ENCODE data around the gene MLLT6. TPM values are rescaled to one million over a fixed set of nuclear protein-coding genes. Genes with fewer than 3 reads are reported as not detected.
A peak's percentile ranks its signal among the peaks of the same experiment; 100 is the strongest.

MLLT6 gene
- total and polyA plus RNA-seq, 2 of the 4 experiments (the other 2 are of a cell fraction): 7.2 to 21.2 TPM

DNA sequence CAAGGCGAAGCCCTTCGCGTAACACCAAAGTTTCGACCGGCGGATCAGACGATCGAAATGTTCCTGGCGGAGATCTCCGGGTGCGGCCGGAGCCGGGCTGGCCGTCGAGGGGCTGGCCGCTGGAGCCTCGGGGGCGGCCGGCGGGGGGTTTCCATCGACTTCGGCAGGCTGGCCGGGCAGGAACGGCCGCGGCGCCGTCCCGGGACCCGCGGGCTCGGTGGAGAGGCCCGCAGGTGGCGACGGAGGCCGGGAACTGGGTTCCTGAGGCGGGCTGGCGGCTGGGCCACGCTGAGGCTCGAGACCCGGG lies 31.4 kb upstream of the MLLT6 start:
- POLR2A ChIA-PET (ENCODE audit: unreplicated experiment): no interaction called here
- H2BK20ac ChIP-seq (ENCODE audit: low read depth, low read length): no peak overlapping the region
- no peaks in the 10 kb centered on the region for H3K36me3 ChIP-seq (ENCODE audit: control insufficient read depth, insufficient read depth, low read length)
- H3K4ac ChIP-seq (ENCODE audit: low read depth, low read length): no peak overlapping the region
- no peak for TF ChIP-seq FOS (IDR thresholded peaks at IDR 0.05; ENCODE audit: low read depth, low read length)
- TF ChIP-seq MAZ (IDR thresholded peaks at IDR 0.05; ENCODE audit: borderline replicate concordance, low read depth, low read length): no peak
- no peak for TF ChIP-seq MAFK (IDR thresholded peaks at IDR 0.05; ENCODE audit: low read depth, low read length)
- no peak for TF ChIP-seq NFE2L2 (IDR thresholded peaks at IDR 0.05; ENCODE audit: low read depth, low read length)
- no peak for TF ChIP-seq RFX5 (IDR thresholded peaks at IDR 0.05; ENCODE audit: low read depth, low read length)
- TF ChIP-seq MXI1 (IDR thresholded peaks at IDR 0.05; ENCODE audit: borderline replicate concordance, low read depth, low read length): no peak
- H2BK5ac ChIP-seq (ENCODE audit: low read depth, low read length, poor library complexity, severe bottlenecking): no peak overlapping the region
- H2AK9ac ChIP-seq (replicated peaks; ENCODE audit: low read depth, low read length, poor library complexity): no peak overlapping the region
- H4K8ac ChIP-seq (ENCODE audit: low read depth in 2 of 2, low read length in 2 of 2): no peak overlapping the region
- WGBS, 2 experiments (ENCODE audit: extremely low coverage in 2 of 2, insufficient read length in 1 of 2): 3% methylated on average over 33 of the region's 41 CpGs; no CpG with 5 or more reads in 1 of the 2 experiments
- H4K5ac ChIP-seq (ENCODE audit: low read depth, low read length): no peak overlapping the region
- no peak overlapping the region for H2BK120ac ChIP-seq (ENCODE audit: low read depth, low read length)
- BruUV-seq (replicated peaks): no TSS peak
- peak overlapping the region; percentile 48; the same call in 1 of the 2 replicates for H3K4me2 ChIP-seq (ENCODE audit: low read depth, low read length)
- no peak overlapping the region for H2AK5ac ChIP-seq (ENCODE audit: low read depth, low read length)
- dilution Hi-C loops (cut with HindIII; ENCODE audit: low sequenced_read_pairs, unreplicated experiment) (no loop called here), in situ Hi-C loops (cut with MboI; ENCODE audit: low sequenced_read_pairs) (no loop called here), intact Hi-C loops (cut with micrococcal nuclease) (no loop called here)
- no peaks in the 10 kb centered on the region for H3K9me3 ChIP-seq (ENCODE audit: control insufficient read depth, insufficient read depth, low read length)
- no peak overlapping the region for H3K23ac ChIP-seq (ENCODE audit: low read depth, low read length)
- no peak overlapping the region for H3K9ac ChIP-seq (ENCODE audit: low read depth, low read length)
- no peak overlapping the region for H2BK15ac ChIP-seq (ENCODE audit: low read depth, low read length)
- H3K27ac ChIP-seq (ENCODE audit: insufficient read depth, low read length): no peak overlapping the region
- no peak for ATAC-seq (ENCODE audit: low read depth)
- DNase-seq: no peak
- no peaks in the 10 kb centered on the region for H3K79me1 ChIP-seq (ENCODE audit: low read depth in 1 of 2, low read length in 2 of 2)
- peak overlapping the region; percentile 52 for H3K4me3 ChIP-seq (ENCODE audit: insufficient read depth, low read depth, low read length)
- no peak overlapping the region for H3K18ac ChIP-seq (ENCODE audit: low read depth, low read length)
- no peaks in the 10 kb centered on the region for H3K4me1 ChIP-seq (ENCODE audit: control insufficient read depth, insufficient read depth, low read length)
- H3K27me3 ChIP-seq (ENCODE audit: control insufficient read depth, insufficient read depth, low read length): peaks cover 58% of the 10 kb centered on the region
- no peak overlapping the region for H3K14ac ChIP-seq (replicated peaks; ENCODE audit: low read depth, low read length)
- CTCF ChIA-PET: no interaction called here
- H3K56ac ChIP-seq (ENCODE audit: extremely low read depth, insufficient read depth, low read length): no peak overlapping the region
- no peak overlapping the region for H4K91ac ChIP-seq (ENCODE audit: insufficient read depth, low read depth, low read length)
- H4K20me1 ChIP-seq (ENCODE audit: insufficient read depth, low read length): 0 out of 2 replicates have a peak, but pooled peaks cover 4% of the 10 kb centered on the region
- H3K9me1 ChIP-seq (ENCODE audit: insufficient read depth, low read length): no peaks in the 10 kb centered on the region
- H2AFZ ChIP-seq (replicated peaks; ENCODE audit: low read length, poor library complexity): peak overlapping the region; percentile 91
